ENCODE data around the gene PDHX. TPM values are rescaled to one million over a fixed set of nuclear protein-coding genes. Genes with fewer than 3 reads are reported as not detected.

PDHX gene
- total RNA-seq, 1 experiment from 2014 or later, result 85.4 TPM

- Histone ChIP-seq H3K9me3 (no peaks in the 10 kb centered on the region), H3K4me1 (no peaks in the 10 kb centered on the region), H3K4me3 (ENCODE audit: low read depth, low read length) (no peak overlapping the region), H3K36me3 (ENCODE audit: control insufficient read depth, insufficient read depth, low read length) (no peaks in the 10 kb centered on the region), H3K27me3 (replicated peaks; ENCODE audit: control insufficient read depth, insufficient read depth, low read length) (no peaks in the 10 kb centered on the region)
- DNase-seq, result no peak
- no TSS peak for BruUV-seq (replicated peaks)
- no peaks in the 10 kb centered on the region for H3K27me3 Mint-ChIP-seq (ENCODE audit: insufficient read depth, unreplicated experiment)
- H3K36me3 Mint-ChIP-seq (ENCODE audit: insufficient read depth, unreplicated experiment), result peaks cover 9% of the 10 kb centered on the region
- no peaks in the 10 kb centered on the region for H3K4me1 Mint-ChIP-seq (ENCODE audit: low read depth, unreplicated experiment)
- intact Hi-C loops (cut with micrococcal nuclease; ENCODE audit: unreplicated experiment), result no loop called here
- H3K4me3 Mint-ChIP-seq (ENCODE audit: unreplicated experiment), result no peak overlapping the region
- no peak overlapping the region for H3K27ac Mint-ChIP-seq (ENCODE audit: unreplicated experiment)
- ChIA-PET POLR2A (no interaction called here), CTCF (no interaction called here)
- H3K9me3 Mint-ChIP-seq (ENCODE audit: unreplicated experiment), result no peaks in the 10 kb centered on the region
- no peak for TF ChIP-seq CTCF (IDR thresholded peaks at IDR 0.05; ENCODE audit: insufficient read depth in 1 of 2, low read depth in 1 of 2, low read length in 1 of 2, severe bottlenecking in 1 of 2, unreplicated experiment in 1 of 2)
Observed at GRCh38 chr11:34953955-34954354, 37.5 kb downstream of the PDHX start.

GRCh38 chr11:34957206-34957605 is 40.8 kb downstream of the PDHX start:
- H3K27me3 Mint-ChIP-seq (ENCODE audit: insufficient read depth, unreplicated experiment), result no peaks in the 10 kb centered on the region
- DNase-seq, result no peak
- peaks cover 5% of the 10 kb centered on the region for H3K36me3 Mint-ChIP-seq (ENCODE audit: insufficient read depth, unreplicated experiment)
- Histone ChIP-seq H3K9me3 (no peaks in the 10 kb centered on the region), H3K27me3 (replicated peaks; ENCODE audit: control insufficient read depth, insufficient read depth, low read length) (no peaks in the 10 kb centered on the region), H3K4me1 (no peaks in the 10 kb centered on the region), H3K4me3 (ENCODE audit: low read depth, low read length) (no peak overlapping the region), H3K36me3 (ENCODE audit: control insufficient read depth, insufficient read depth, low read length) (no peaks in the 10 kb centered on the region)
- ChIA-PET POLR2A (no interaction called here), CTCF (no interaction called here)
- intact Hi-C loops (cut with micrococcal nuclease; ENCODE audit: unreplicated experiment), result no loop called here
- H3K4me1 Mint-ChIP-seq (ENCODE audit: low read depth, unreplicated experiment), result no peaks in the 10 kb centered on the region
- no peak overlapping the region for H3K27ac Mint-ChIP-seq (ENCODE audit: unreplicated experiment)
- BruUV-seq (replicated peaks), result no TSS peak
- no peak for TF ChIP-seq CTCF (IDR thresholded peaks at IDR 0.05; ENCODE audit: insufficient read depth in 1 of 2, low read depth in 1 of 2, low read length in 1 of 2, severe bottlenecking in 1 of 2, unreplicated experiment in 1 of 2)
- H3K4me3 Mint-ChIP-seq (ENCODE audit: unreplicated experiment), result no peak overlapping the region
- no peaks in the 10 kb centered on the region for H3K9me3 Mint-ChIP-seq (ENCODE audit: unreplicated experiment)

- DNase-seq, result no peak
- Histone ChIP-seq H3K27me3 (replicated peaks; ENCODE audit: control insufficient read depth, insufficient read depth, low read length) (no peaks in the 10 kb centered on the region), H3K36me3 (ENCODE audit: control insufficient read depth, insufficient read depth, low read length) (no peaks in the 10 kb centered on the region), H3K4me3 (ENCODE audit: low read depth, low read length) (no peak overlapping the region), H3K4me1 (no peaks in the 10 kb centered on the region), H3K9me3 (no peaks in the 10 kb centered on the region)
- TF ChIP-seq CTCF (IDR thresholded peaks at IDR 0.05; ENCODE audit: insufficient read depth in 1 of 2, low read depth in 1 of 2, low read length in 1 of 2, severe bottlenecking in 1 of 2, unreplicated experiment in 1 of 2), result no peak
- Mint-ChIP-seq H3K4me3 (ENCODE audit: unreplicated experiment) (no peak overlapping the region), H3K4me1 (ENCODE audit: low read depth, unreplicated experiment) (no peaks in the 10 kb centered on the region), H3K9me3 (ENCODE audit: unreplicated experiment) (no peaks in the 10 kb centered on the region), H3K27ac (ENCODE audit: unreplicated experiment) (no peak overlapping the region), H3K27me3 (ENCODE audit: insufficient read depth, unreplicated experiment) (no peaks in the 10 kb centered on the region), H3K36me3 (ENCODE audit: insufficient read depth, unreplicated experiment) (peaks cover 9% of the 10 kb centered on the region)
- no TSS peak for BruUV-seq (replicated peaks)
- intact Hi-C loops (cut with micrococcal nuclease; ENCODE audit: unreplicated experiment), result no loop called here
- CTCF ChIA-PET, result no interaction called here
- POLR2A ChIA-PET, result no interaction called here
Observed at GRCh38 chr11:34957606-34958005, 41.2 kb downstream of the PDHX start.

All from Caco-2 (cell line).